H1 (cell line): Measurements from ENCODE around the gene MACROH2A1. TPM values are rescaled to one million over a fixed set of nuclear protein-coding genes. Genes with fewer than 3 reads are reported as not detected.

ENCODE experiments used
- ATF2 ChIP-seq: IDR thresholded peaks from 2 replicates; pipeline ENCODE4 v1.6.1; 2012; ENCODE audit warnings: low read length, inconsistent platforms
- CBX5 ChIP-seq: fragments of 300-800, 300-1000 bp; sonication (generic); IDR thresholded peaks from 2 replicates; pipeline ENCODE4 v1.7.1; 2016; ENCODE audit warnings: antibody characterized with exemption, low read length, low read depth
- CEBPB ChIP-seq: IDR thresholded peaks from 2 replicates; pipeline ENCODE4 v1.6.1; 2012; ENCODE audit warnings: low read depth, low read length
- CHD2 ChIP-seq: IDR thresholded peaks from 2 replicates; pipeline ENCODE4 v1.6.1; 2012; ENCODE audit warnings: low read length, improper control_type of control experiment
- GABPA ChIP-seq: IDR thresholded peaks from 2 replicates; pipeline ENCODE4 v1.6.1; 2011; ENCODE audit warnings: mild to moderate bottlenecking, low read length, moderate library complexity, borderline replicate concordance; ENCODE audit not compliant: insufficient read depth
- GTF2F1 ChIP-seq: IDR thresholded peaks from 2 replicates; pipeline ENCODE4 v1.6.1; 2012; ENCODE audit warnings: low read depth, low read length, improper control_type of control experiment, borderline replicate concordance
- HDAC2 ChIP-seq, 2 experiments: fragments of 300-600 bp in 1 of 2; sonication (generic) in 1 of 2; IDR thresholded peaks; 2 replicates each; pipeline ENCODE4 v1.6.1; 2011 to 2012; ENCODE audit warnings: low read depth in 2 of 2, low read length in 2 of 2, mild to moderate bottlenecking in 2 of 2, moderate library complexity in 2 of 2, borderline replicate concordance in 1 of 2, inconsistent platforms in 1 of 2
- RBBP5 ChIP-seq: IDR thresholded peaks from 2 replicates; pipeline ENCODE4 v1.7.1; 2012; ENCODE audit warnings: low read depth, mild to moderate bottlenecking, inconsistent platforms, low read length, moderate library complexity, borderline replicate concordance
- TBP ChIP-seq: IDR thresholded peaks from 2 replicates; pipeline ENCODE4 v1.6.1; 2011; ENCODE audit warnings: low read depth, low read length, improper control_type of control experiment
- polyA plus RNA-seq, 7 experiments: library from polyadenylated mRNA; depleted of rRNA in 3 of 7; stranded (reverse) in 5 of 7; unstranded in 2 of 7; fragments of >200 nt in 5 of 7; fragments of 200-250 nt in 2 of 7; gene quantifications; 1 replicate in 5 of 7; 2 replicates in 1 of 7; 4 replicates in 1 of 7; pipeline versions ENCODE4 v1.2.1 to v1.2.3, GENCODE V29; 2011 to 2013; ENCODE audit warnings: missing spikeins in 2 of 7, mixed read lengths in 2 of 7
- total RNA-seq: library from RNA; stranded (reverse); fragmentation: NEBNext Ultra II Directional; extraction: Animal tissue kit (Norgen Biotek cat#: 25700); gene quantifications from 2 replicates; pipeline ENCODE4 v1.2.1, GENCODE V29; 2021

Gene MACROH2A1
- total and polyA plus RNA-seq, 2 of the 8 experiments (the other 6 are each of a cell fraction or from before 2014, with no cell fraction given) = 60.0 to 92.3 TPM

- TF ChIP-seq HDAC2 (IDR thresholded peaks at IDR 0.05; ENCODE audit: borderline replicate concordance in 1 of 2, low read depth in 2 of 2, low read length in 2 of 2) (no peak), GABPA (no peak), GTF2F1 (no peak), RBBP5 (no peak), CHD2 (no peak), CEBPB (no peak), ATF2 (no peak), CBX5 (no peak), TBP (no peak)
These were observed 57.1 kb downstream of the MACROH2A1 start (continued) for GRCh38 chr5:135341696-135342550.
